Activated CD4-positive, CD25-positive, alpha-beta regulatory T cell treated with anti-CD3 and anti-CD28 coated beads, Interleukin-2, amount 50 U/mL, for 24 hours (primary cell): ENCODE results near the gene LRRC37A3.
"Not testable (repeated sequence)": the region's sequence is repeated elsewhere in the genome, so short reads cannot be mapped to it uniquely, and the experiment has no call there.

Experiments
- ATAC-seq, 2 donors: fragments of 150-1000 bp; cut with Tn5 transposase; one replicate each; pipeline ENCODE4 v1.10.0; 2021; ENCODE audit warnings: mild to moderate bottlenecking in 1 of 2, moderate library complexity in 1 of 2

LRRC37A3 gene

DNA sequence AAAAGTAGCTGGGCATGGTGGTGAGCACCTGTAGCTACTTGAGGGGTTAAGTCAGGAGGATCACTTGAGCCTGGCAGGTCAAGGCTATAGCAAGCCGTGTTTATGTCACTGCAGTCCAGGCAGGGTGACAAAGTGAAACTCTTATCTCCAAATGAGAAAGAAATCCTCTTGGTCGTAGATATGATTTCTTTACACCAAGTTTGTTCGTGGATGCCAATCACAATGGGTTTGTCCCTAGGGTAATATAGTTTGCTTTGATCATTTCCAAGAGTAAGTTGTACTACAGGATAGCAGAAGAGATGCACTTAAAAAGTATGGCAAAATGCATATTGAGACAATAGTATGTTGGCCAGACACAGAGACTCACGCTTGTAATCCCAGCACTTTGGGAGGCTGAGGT lies 6.0 kb upstream of the LRRC37A3 start:
- ATAC-seq = not testable (repeated sequence)

DNA sequence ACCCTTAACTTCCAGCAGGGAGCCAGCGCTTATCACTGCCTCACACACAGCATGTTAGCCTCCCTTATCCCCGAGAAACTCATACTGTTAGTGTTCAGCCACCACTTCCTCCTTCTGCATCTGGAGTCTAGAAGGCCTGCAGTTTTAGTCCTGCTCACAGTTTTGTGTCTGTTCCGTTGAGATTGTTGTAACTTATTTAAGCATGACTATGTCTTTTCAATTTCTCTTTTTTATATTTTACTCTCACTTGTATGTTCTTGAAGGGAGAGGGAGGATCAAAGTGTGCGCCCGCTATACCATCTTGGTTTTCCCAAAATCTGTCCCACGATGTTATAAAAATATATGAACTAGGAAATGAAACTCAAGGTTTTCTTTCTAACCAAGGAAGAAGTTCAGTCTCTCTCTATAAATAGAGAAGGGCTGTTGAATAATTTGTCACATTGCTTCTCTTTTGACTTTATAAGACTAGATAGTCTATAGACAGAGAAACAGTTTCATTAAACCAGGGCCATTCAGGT lies 3.8 kb upstream of the LRRC37A3 start:
- ATAC-seq = not testable (repeated sequence)

DNA sequence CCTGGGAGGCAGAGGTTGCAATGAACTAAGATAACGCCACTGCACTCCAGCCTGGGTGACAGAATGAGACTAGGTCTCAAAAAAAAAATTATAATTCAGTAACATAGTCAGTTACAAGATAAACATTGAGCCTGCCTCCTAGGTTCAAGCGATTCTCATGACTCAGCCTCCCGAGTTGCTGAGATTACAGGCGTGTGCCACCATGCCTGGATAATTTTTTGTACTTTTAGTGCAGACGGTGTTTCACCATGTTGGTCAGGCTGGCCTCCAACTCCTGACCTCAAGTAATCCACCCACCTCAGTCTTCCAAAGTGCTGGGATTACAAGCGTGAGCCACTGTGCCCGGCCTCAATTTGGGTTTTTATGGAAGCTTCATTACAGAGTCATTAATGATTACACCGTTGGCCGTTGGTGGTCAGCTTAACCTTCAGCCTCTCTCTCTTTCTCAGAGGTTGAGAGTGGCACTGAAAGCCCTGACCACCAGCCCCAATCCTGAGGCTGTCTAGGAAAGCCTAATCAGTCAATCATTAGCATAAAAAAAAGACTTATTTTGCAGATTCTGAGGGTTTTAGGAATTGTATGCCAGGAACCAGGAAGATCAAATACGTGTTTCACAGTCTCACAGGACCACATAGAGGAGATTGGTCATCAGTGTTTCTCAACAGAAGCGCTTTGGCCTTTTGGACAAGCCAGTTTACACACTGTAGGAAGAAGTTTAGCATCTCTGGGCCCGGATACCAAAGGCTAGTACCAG lies 1.3 kb upstream of the LRRC37A3 start:
- ATAC-seq = no peak

DNA sequence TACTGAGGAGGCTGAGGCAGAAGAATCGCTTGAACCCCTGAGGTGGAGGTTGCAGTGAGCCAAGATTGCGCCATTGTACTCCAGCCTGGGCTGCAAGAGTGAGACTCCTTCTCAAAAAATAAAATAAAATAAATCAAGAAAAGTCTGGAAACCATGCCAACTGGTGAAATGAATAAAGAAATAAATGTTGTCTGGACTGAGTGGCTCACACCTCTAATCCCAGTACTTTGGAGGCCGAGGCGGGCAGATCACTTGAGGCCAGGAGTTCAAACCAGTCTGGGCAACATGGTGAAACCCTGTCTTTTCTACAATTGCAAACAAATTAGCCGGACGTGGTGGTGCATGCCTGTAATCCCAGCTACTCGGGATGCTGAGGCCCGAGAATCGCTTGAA lies 744 bp upstream of the LRRC37A3 start:
- ATAC-seq = no peak

DNA sequence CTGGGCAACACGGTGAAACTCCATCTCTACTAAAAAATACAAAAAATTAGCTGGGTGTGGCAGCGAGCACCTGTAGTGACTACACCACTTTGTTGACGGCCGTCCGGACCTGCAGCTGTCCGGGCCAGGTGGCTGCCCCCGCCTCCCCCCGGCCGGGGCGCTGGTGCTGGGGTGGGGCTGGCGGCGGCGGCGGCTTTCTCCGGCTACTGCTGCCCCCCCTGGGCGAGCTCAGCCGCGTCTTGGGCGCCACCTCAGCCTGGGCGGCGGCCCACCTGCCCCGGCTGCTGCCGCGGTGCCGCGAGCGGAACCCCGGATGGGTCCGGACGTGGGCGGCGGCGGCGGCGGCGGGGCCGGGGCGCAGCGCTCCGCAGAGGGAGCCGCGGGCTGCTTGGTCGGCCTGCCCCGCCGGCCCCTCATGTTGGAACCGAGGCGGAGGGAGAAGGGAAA lies 413 bp downstream of the LRRC37A3 start:
- ATAC-seq = peak; percentile 41 to 51

DNA sequence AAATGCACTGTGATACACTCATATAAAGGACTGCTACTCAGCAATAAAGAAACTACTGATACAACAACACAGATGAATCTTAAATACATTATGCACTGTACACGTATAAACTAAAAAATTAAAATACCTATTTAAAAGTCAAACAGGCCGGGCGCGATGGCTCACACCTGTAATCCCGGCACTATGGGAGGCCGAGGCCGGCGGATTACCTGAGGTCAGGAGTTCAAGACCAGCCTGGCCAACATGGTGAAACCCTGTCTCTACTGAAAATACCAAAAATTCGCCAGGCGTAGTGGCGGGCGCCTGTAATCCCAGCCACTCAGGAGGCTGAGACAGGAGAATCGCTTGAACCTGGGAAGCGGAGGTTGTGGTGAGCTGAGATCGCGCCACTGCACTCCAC lies 1.7 kb downstream of the LRRC37A3 start:
- ATAC-seq = not testable (repeated sequence)

DNA sequence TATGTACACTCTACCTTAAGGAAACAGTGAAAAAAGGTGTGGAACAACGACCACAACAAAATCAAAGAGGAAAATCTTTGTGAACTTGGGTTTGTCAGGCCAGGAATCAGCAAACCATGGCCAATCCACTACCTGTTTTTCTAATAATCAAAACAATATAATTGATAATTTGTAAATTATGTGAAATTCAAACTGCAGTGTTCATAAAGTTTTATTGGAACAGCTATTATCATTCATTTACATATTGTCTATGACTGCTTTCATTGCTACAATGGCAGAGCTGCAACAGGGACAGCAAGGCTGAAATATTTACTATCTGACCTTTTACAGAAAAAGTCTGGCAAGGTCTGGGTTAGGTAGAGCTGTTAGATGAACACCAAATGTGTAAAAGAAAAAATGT lies 4.0 kb downstream of the LRRC37A3 start:
- not testable (repeated sequence) for ATAC-seq

DNA sequence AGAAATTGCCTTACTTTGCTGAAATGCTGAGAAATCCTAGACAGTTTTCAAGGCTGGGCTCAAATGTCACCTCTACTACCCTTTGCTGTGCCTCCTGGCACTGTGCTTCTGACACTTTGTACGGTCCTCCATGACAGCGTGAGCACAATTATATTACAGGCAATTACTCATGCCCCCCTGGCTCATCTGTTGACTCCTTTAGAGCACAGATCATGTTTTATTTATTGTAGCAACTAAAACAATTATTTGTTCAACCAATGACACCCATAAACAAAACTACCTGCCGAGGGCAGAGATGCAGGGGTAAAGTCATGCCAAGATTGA lies 9.1 kb downstream of the LRRC37A3 start:
- ATAC-seq = not testable (repeated sequence)

DNA sequence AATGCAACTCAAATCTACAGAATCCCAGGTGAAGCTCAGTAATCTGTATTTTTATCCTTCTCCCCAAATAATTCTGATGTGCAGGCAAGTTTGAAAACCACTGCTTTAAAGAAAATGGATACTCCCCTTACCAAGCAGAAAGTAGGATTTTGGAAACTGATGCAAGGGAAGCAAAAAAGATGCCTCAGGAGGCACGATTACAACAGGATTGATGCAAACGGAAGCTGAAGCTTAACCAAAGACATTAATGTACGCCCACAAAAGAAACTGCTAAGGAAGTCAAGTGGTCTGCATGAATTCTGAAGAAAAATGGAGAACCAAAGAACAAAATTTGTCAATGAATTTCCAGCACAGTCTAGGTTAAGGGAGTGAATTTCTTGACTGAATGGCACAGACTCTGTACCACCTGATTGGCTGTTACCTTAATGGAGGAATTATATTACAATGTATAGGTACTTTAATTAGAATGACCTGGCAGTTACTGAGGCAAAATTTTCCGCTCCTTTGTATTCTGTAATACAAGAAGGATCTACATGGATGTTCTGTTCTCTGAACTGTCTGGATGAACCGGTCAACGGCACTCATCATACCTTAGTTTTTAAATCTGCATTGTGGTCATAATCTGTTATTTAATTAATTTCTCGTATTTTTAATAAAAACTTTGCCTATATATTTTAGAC lies 9.6 kb downstream of the LRRC37A3 start:
- not testable (repeated sequence) for ATAC-seq

DNA sequence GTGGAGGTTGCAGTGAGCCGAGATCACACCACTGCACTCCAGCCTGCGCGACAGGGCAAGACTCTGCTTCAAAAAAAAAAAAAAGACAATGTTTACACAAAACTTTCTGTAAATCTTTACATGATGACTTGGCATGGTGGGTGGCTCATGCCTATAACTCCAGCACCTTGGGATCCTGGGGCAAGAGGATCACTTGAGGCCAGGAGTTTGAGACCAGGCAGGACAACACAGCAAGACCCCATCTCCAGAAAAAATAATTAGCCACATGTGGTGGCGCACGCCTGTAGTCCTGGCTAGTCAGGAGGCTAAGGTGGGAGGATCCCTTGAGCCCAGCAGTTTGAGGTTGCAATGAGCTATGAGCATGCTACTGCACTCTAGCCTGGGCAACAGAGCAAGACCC lies 15.2 kb downstream of the LRRC37A3 start:
- ATAC-seq = not testable (repeated sequence)

DNA sequence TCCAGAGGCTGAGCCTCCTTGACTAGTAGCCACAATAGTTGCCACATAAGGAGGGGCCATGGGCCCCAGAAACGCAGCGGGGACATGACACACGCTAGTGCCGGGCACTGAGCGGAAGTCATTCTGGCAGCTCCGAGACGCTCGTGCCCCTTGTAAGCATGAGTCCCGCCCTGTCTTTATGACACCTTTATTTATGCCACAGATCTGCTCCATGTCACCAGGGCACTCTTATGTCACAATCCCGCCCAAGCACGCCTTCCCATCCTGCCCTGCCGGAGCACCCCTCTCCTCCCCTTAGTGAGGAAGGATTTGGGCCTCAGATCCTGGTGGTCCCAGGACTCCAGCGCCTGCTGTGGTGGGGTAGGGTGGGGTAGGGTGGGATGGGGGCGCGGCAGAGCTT lies 22.1 kb downstream of the LRRC37A3 start:
- ATAC-seq = not testable (repeated sequence)

DNA sequence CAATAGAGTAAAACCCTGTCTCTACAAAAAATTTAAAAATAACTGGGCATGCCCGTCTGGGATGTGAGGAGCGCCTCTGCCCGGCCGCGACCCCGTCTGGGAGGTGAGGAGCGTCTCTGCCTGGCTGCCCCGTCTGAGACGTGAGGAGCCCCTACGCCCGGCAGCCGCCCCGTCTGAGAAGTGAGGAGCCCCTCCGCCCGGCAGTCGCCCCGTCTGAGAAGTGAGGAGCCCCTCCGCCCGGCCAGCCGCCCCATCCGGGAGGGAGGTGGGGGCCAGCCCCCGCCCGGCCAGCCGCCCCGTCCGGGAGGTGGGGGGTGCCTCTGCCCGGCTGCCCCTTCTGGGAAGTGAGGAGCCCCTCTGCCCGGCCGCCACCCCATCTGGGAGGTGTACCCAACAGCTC lies 45.1 kb downstream of the LRRC37A3 start:
- ATAC-seq = not testable (repeated sequence)

DNA sequence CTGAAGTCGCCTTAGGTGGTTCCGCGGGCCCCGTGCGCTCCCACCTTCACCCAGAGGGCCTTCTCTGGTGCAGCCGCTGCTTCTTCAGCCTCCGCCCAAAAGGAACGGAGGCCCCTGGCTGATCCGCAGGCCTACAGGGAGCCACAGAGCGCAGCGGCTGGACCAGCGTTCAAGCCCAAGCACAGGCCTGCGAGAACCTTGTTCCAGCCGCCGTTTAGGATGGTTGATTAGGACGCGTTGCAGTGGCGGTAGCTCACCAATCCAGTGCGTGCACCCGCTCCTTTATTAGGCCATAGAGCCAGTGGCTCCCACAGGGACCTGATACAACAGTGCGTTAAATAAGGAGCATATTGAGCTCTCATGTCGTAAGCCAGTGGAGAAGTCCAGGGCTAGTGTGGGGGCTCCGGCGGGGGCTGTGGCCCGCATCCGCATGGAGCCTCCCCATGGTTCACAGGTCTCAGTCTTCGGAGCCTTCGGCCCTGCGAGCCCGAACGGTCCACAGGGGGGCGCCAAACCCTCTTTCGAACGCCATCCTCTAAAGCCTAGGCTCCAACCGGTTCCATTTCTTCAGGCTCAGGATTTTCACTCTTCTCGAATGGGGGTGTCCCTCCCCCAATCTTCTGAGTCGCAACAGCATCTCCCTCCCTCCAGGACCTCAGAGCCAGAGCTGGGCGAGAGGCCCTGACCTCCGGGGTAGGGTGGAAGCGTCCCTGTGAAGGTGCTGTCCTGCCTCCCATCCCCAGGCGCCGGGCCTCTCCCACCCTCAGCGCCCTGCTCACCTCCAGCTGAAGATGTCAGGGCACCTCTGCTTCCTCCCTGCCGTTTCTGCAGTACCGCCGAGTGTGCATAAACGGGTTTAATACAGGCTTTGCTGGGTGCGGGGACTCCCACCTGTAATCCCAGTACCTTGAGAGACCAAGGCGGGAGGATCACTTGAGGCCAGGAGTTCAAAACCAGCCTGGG lies 71.5 kb downstream of the LRRC37A3 start:
- peak; percentile 68 to 81 for ATAC-seq

DNA sequence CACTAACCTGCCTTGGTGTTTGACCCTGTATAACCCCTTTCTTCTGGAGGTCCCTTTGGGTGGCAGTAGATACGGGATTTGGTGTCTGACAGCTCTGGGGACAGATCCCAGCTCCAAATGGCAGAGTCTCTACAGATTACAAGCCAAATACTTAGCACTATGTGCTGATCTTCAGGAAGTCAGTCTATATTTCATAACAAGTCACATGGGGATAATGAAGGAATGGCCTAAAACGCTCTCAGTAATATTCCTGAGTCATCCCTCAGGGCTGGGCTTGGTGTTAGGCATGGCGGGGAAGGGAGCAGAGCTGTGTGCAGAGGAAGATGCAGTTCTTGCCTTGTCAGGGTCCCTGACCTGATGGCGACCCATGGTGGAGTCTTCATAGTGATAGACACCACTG lies 72.4 kb downstream of the LRRC37A3 start:
- ATAC-seq = not testable (repeated sequence)

DNA sequence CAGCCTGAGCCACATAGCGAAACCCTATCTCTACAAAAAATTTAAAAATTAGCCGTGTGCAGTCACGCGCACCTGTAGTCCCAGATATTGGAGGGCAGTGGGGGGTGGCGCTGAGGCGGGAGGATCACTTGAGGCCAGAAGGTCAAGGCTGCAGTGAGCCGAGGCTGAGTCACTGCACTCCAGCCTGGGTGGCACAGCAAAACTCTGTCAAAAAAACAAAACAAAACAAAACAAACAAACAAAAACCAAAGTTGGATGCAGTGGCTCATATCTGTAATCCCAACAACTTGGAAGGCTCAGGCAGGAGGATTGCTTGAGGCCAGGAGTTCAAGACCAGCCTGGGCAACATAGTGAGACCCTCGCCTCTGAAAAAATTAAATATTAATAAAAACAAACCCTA lies 75.4 kb downstream of the LRRC37A3 start:
- ATAC-seq = not testable (repeated sequence)

DNA sequence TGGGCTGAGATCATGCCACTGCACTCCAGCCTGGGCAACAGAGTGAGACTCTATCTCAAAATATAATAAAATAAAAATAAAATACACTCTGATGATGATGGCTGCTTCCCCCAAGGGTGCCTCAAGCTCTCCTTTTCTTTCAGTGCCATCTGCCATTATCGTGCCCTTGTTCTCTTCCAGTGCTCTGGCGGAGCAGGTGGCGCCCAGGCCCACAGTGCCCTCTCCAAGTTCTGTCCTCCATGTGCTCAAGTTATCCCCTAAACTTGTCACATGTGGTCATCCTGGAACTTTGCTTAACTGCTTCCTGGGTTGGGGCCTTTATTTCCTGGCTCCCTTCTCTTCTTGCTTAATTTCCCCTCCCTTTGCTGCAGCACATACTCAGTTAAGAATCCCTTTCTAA lies 76.4 kb downstream of the LRRC37A3 start:
- not testable (repeated sequence) for ATAC-seq

DNA sequence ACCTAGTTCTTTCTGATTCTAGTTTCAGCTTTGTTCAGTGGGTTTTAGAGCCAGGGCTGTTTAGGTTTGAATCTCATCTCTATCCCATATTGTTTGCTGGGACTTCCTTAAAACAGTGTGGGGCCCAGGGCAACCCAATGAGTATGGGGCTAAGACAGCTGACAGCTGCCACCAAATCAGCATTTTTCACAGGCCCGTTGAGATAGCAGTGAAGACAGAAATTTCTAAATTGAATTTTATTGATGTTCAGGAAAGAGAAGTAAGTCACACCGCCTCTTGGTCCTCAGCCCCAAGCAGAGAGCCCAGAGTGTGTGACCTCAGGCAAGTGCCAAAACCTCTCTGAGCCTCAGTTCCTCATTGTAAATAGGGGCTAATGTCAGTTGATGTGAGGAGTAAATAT lies 78.3 kb downstream of the LRRC37A3 start:
- ATAC-seq = not testable (repeated sequence)

DNA sequence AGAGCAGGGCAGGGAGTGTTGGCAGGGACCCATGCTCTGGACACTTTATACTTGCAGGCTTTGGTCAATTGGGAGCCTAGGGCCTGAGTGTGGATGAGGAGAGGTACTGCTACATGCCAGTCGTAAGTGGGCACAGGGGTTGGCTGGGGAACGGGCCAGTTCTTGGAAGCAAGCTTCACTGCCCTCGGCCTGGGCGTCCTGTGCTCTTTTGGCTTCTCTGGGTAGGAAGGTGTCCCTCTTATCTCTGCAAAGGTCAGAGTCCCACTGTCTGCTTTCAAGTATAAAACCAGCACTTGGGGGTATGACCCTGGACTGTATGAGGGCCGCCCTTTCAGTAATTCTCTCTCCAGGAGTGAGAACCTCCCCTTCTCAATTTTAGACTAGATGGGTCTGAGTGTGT lies 80.8 kb downstream of the LRRC37A3 start:
- not testable (repeated sequence) for ATAC-seq

DNA sequence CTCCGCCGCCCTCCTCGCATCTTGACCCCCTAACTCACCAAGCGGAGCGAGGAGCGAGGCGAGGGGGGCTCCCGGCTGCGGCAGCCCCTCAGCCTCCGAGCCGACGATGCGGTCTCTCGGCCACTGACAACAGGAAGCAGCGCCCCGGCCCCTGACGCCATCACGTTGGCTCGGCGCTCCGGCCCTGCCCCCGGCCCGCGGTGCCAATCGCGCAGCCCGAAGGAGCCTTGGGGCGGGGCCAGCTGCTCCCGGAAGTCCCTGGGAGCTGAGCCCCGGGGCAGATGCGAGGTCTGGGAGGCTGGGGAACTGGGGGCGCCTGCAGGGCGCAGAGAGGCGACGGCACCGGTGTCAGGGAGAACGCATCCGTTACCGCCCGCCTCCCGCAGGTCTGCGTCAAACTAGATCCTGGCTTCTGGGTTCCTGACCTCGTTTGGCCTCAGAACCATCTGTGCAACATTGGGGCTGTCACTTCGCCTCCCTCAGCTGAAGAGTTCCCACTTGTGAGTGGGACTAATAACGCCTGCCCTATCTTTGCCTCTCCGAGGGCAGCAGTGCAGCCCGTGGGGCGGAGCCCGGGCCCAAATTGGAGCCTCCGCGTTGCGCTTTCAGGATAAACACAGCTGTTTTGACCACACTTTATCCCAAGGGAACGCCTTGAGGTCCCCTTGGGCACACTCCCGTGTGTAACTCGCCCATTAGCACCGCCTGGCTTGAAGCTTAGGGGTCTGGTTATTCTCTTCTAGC lies 82.1 kb downstream of the LRRC37A3 start:
- ATAC-seq = peak; percentile 98 to 99

DNA sequence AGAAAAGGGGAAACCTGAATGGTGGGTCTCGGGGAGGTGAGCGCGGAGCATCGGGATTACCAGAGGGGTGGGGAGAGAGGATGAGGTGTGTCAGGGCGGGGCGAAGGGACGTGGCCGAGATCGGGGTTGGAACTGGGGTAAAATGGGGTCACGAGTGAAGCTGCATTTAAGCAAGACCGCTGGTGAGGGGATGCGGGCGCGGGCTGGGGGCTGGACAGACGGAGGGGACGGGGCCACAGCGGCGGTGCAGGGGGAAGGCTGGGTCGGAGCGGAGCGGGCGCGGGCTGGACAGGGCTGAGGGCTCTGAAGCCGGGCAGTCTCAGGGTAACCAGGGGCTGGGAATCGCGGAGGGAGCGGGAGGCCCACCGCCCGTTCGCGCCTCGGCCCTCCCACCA lies 82.7 kb downstream of the LRRC37A3 start:
- peak; percentile 4 to 6 for ATAC-seq

DNA sequence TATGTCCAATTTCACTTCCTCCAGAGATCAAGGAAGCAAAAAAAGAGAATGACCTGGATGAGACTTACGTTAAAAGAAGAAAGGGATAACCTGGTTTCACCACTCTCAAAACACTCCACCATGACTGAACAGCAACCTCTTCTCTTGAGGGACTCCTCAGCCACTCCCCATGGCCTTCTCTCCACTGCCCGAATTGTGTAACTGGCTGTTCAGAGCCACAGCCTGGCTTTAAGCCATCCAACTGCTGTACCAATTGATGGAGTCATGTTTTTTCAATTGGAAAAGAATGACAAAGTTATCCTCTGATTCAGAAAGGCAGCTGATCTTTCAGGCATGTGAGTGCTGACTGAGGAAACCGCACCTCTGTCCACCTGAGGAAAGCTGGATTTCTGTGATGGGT lies 85.2 kb downstream of the LRRC37A3 start:
- not testable (repeated sequence) for ATAC-seq

DNA sequence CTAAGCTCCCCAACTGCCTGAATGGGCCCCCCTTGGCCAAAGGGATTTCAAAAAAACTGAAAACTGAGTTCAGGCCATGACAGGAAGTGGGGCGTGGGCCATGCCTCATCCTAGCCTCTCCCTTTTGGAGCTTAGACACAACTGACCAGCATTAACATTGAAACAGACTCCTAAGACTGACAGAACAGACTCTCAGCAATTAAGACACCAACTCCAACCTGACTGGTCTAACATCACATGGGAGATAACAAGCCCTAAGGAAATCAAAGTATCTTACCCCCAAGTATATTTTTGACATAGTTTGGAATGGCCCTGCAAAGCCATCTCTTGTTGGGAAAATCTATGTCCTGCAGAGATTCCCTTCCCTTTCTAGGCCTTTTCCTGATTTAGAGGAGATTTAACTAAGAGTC lies 88.6 kb downstream of the LRRC37A3 start:
- not testable (repeated sequence) for ATAC-seq
